Omental fat pad (tissue), 4 donors: ENCODE results near the gene GCDH. TPM values are rescaled to one million over a fixed set of nuclear protein-coding genes. Genes with fewer than 3 reads are reported as not detected.

ENCODE experiments used
- ATAC-seq: fragments of 150-250 bp; one replicate; pipeline ENCODE4 v1.9.1; 2016; ENCODE audit warnings: mild to moderate bottlenecking, moderate library complexity; ENCODE audit not compliant: low FRiP score
- DNase-seq: peaks from one replicate; pipeline ENCODE4 v3.0.0-alpha.2; 2019; ENCODE audit warnings: low spot score
- total RNA-seq, 4 donors: library from RNA; depleted of rRNA; stranded (reverse); fragments of >200 nt; gene quantifications; one replicate each; pipeline ENCODE4 v1.1.0, GENCODE V29; 2016
- TF ChIP-seq, protein P1 (sequence below), 3 donors: fragments of 450-650 bp; IDR thresholded peaks; one replicate each; pipeline ENCODE4 v1.5.1; 2016 to 2017; ENCODE audit warnings: antibody characterized with exemption in 3 of 3, mild to moderate bottlenecking in 3 of 3, moderate library complexity in 2 of 3

GCDH gene
- total RNA-seq, 4 donors from 2014 or later, result 36.1 to 51.4 (median 45.2) TPM

GRCh38 chr19:12932392-12933286 is 41.7 kb downstream of the GCDH start:
- DNase-seq (no peak), ATAC-seq (peak; percentile 1)
- TF ChIP-seq, protein P1, sequence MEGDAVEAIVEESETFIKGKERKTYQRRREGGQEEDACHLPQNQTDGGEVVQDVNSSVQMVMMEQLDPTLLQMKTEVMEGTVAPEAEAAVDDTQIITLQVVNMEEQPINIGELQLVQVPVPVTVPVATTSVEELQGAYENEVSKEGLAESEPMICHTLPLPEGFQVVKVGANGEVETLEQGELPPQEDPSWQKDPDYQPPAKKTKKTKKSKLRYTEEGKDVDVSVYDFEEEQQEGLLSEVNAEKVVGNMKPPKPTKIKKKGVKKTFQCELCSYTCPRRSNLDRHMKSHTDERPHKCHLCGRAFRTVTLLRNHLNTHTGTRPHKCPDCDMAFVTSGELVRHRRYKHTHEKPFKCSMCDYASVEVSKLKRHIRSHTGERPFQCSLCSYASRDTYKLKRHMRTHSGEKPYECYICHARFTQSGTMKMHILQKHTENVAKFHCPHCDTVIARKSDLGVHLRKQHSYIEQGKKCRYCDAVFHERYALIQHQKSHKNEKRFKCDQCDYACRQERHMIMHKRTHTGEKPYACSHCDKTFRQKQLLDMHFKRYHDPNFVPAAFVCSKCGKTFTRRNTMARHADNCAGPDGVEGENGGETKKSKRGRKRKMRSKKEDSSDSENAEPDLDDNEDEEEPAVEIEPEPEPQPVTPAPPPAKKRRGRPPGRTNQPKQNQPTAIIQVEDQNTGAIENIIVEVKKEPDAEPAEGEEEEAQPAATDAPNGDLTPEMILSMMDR (IDR thresholded peaks at IDR 0.05), result no peak

GRCh38 chr19:12933287-12934072 is 42.5 kb downstream of the GCDH start, which contains the start of gene FARSA:
Gene FARSA (minus strand): TSS chr19:12933711. CDS start chr19:12933696, 15 bp downstream.
- TF ChIP-seq, protein P1 (IDR thresholded peaks at IDR 0.05), result no peak
- ATAC-seq (peak; percentile 81), DNase-seq (peak; percentile 74)

DNA sequence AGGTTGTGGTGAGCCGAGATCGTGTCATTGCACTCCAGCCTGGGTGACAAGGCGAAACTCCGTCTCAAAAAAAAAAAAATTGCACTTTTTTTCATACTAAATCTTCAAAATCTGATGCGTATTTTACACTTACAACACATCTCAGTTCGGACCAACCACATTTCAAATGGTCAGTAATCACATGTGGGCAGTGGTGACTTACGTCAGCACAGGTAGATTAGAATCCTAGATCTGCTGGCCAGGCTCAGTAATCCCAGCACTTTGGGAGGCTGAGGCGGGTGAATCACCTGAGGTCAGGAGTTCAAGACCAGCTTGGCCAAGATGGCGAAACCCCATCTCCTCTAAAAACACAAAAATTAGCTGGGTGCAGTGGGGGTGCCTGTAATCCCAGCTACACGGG is 44.1 kb downstream of the GCDH start:
- DNase-seq (no peak), ATAC-seq (no peak)
- TF ChIP-seq, protein P1 (IDR thresholded peaks at IDR 0.05), result no peak

- DNase-seq, result no peak
- no peak for ATAC-seq
- TF ChIP-seq, protein P1 (IDR thresholded peaks at IDR 0.05), result no peak
These were observed 45.6 kb downstream of the GCDH start for GRCh38 chr19:12936582-12936981.

- TF ChIP-seq, protein P1 (IDR thresholded peaks at IDR 0.05), result no peak
- ATAC-seq, result no peak
- DNase-seq, result no peak
These were observed 46.4 kb downstream of the GCDH start for GRCh38 chr19:12937093-12937926.

DNA sequence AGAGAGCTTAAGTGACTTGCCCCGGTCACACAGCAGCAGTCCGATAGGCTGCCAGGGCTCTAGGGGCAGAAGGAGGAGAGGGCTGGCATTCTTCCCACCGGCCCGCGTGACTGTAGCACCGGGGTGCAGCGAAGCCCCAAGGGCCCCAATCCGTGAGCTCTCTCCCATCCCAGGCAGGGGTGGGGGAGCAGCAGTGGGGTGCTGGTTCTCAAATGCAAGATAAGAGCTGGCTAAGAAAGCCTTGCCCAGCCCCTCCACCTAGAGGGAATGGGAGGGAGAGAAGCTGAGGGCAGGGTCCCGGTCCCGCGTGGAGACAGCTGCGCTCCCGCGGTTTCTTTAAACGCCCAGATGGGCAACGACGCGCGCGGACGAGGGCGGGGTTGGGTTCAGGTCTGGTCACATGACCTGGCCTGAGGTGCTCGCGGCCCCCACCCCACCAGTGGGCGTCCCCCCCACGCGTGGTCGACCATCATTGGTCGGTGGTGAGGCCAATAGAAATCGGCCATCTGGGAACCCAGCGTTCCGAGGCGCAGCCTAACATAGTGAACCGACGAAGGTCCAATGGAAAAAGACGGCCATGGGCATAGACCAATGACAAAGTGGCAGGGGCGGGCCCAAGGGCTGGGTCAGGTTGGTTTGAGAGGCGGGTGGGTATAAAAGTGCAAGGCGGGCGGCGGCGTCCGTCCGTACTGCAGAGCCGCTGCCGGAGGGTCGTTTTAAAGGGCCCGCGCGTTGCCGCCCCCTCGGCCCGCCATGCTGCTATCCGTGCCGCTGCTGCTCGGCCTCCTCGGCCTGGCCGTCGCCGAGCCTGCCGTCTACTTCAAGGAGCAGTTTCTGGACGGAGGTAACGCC is 47.2 kb downstream of the GCDH start, which contains the start of gene CALR:
TSS of gene CALR (plus strand) at position 683 of the 852 bp plus-strand sequence. CDS start at position 754, 71 bp downstream.
- ATAC-seq, result peak; percentile 94
- TF ChIP-seq, protein P1 (IDR thresholded peaks at IDR 0.05), result no peak
- DNase-seq, result peak; percentile 97
